Measurements from ENCODE around the gene PCSK6. TPM values are rescaled to one million over a fixed set of nuclear protein-coding genes. Genes with fewer than 3 reads are reported as not detected.

Gene PCSK6
- polyA plus RNA-seq, 3 donors, result 0.05 to 0.10 TPM; not detected in 1

GRCh38 chr15:101272584-101272983, 216.9 kb downstream of the PCSK6 start:
- no peak overlapping the region for H3K27ac Mint-ChIP-seq
- 100% methylated on average over 6 of the region's 9 CpGs for WGBS (ENCODE audit: insufficient coverage)

GRCh38 chr15:101269479-101270223, 219.9 kb downstream of the PCSK6 start:
- no peaks in the 10 kb centered on the region for H3K4me1 Mint-ChIP-seq
- H3K9me3 Mint-ChIP-seq, result no peaks in the 10 kb centered on the region

More at GRCh38 chr15:101272584-101272983, 216.9 kb downstream of the PCSK6 start:
- Mint-ChIP-seq H3K4me3 (no peak overlapping the region), H3K9me3 (peaks cover 0 to 2% (median 0%) of the 10 kb centered on the region in 7 donors), H3K4me1 (peaks cover 13% of the 10 kb centered on the region), H3K36me3 (peaks cover 68 to 69% of the 10 kb centered on the region in 2 donors), H3K27me3 (ENCODE audit: low read depth in 3 of 3) (peaks cover 0 to 4% (median 0%) of the 10 kb centered on the region in 3 donors)
- Histone ChIP-seq H3K4me2 (replicated peaks; ENCODE audit: extremely low read depth, low read length, poor library complexity, severe bottlenecking) (no peak overlapping the region), H4K20me1 (ENCODE audit: insufficient read depth, low read length) (peaks cover 9% of the 10 kb centered on the region), H3K36me3 (replicated peaks in 1 of 2; ENCODE audit: control insufficient read depth in 1 of 2, insufficient read depth in 2 of 2, low read length in 2 of 2) (peaks cover 53 to 76% of the 10 kb centered on the region in 2 donors), H3K27ac (ENCODE audit: low read depth in 1 of 2, low read length in 2 of 2) (no peak overlapping the region), H3K4me1 (ENCODE audit: control insufficient read depth in 1 of 2, insufficient read depth in 2 of 2, low read length in 2 of 2) (peaks cover 12 to 15% of the 10 kb centered on the region in 2 donors), H3K79me2 (ENCODE audit: insufficient read depth, low read length) (peaks cover 22% of the 10 kb centered on the region), H2AFZ (ENCODE audit: insufficient read depth, low read depth, low read length, poor library complexity, severe bottlenecking) (no peak overlapping the region), H3K4me3 (replicated peaks in 1 of 3; ENCODE audit: low read depth in 2 of 3, low read length in 3 of 3) (no peak overlapping the region), H3K9ac (ENCODE audit: insufficient read depth, low read length, poor library complexity, severe bottlenecking) (no peak overlapping the region), H3K27me3 (ENCODE audit: control insufficient read depth in 2 of 2, insufficient read depth in 2 of 2, low read length in 2 of 2) (no peaks in the 10 kb centered on the region), H3K9me3 (replicated peaks in 1 of 2; ENCODE audit: control insufficient read depth in 1 of 2, insufficient read depth in 1 of 2, low read length in 2 of 2) (no peaks in the 10 kb centered on the region)
- no peak for DNase-seq
- no peak for TF ChIP-seq CTCF (IDR thresholded peaks at IDR 0.05)
- intact Hi-C loops (cut with micrococcal nuclease), result loop anchor here (10.0 kb wide), 2 partner anchors 668 to 1538 kb away; partner anchors contain the start of genes ASB7 (in 1 of the 2), LINS1 (in 1 of the 2) and LYSMD4 (in 1 of the 2)

More at GRCh38 chr15:101269479-101270223, 219.9 kb downstream of the PCSK6 start:
- WGBS (ENCODE audit: insufficient coverage), result 95% methylated on average over 11 of the region's 16 CpGs
- H3K9me3 ChIP-seq (replicated peaks in 1 of 2; ENCODE audit: control insufficient read depth in 1 of 2, insufficient read depth in 1 of 2, low read length in 2 of 2), result no peaks in the 10 kb centered on the region
- no peak overlapping the region for H3K4me2 ChIP-seq (replicated peaks; ENCODE audit: extremely low read depth, low read length, poor library complexity, severe bottlenecking)
- peaks cover 44 to 63% of the 10 kb centered on the region in 2 donors for H3K36me3 ChIP-seq (replicated peaks in 1 of 2; ENCODE audit: control insufficient read depth in 1 of 2, insufficient read depth in 2 of 2, low read length in 2 of 2)
- intact Hi-C loops (cut with micrococcal nuclease), result loop anchor here (10.0 kb wide), 2 partner anchors 665 to 1535 kb away; partner anchors contain the start of genes ASB7 (in 1 of the 2), LINS1 (in 1 of the 2) and LYSMD4 (in 1 of the 2)
- peaks cover 4% of the 10 kb centered on the region for H4K20me1 ChIP-seq (ENCODE audit: insufficient read depth, low read length)
- no peak overlapping the region for H3K27ac ChIP-seq (ENCODE audit: low read depth in 1 of 2, low read length in 2 of 2)
- H3K9ac ChIP-seq (ENCODE audit: insufficient read depth, low read length, poor library complexity, severe bottlenecking), result no peak overlapping the region
- Mint-ChIP-seq H3K27me3 (ENCODE audit: low read depth in 3 of 3) (peaks cover 5 to 7% (median 7%) of the 10 kb centered on the region in 3 donors), H3K27ac (peak overlapping the region in 2 of 7 donors; percentile 55 to 63), H3K36me3 (peaks cover 57 to 59% of the 10 kb centered on the region in 2 donors), H3K4me3 (no peak overlapping the region)
- peak in 1 of 3 donors; percentile 33 for DNase-seq
- no peaks in the 10 kb centered on the region for H3K27me3 ChIP-seq (ENCODE audit: control insufficient read depth in 2 of 2, insufficient read depth in 2 of 2, low read length in 2 of 2)
- H3K4me1 ChIP-seq (ENCODE audit: control insufficient read depth in 1 of 2, insufficient read depth in 2 of 2, low read length in 2 of 2), result no peaks in the 10 kb centered on the region
- no peak overlapping the region for H3K4me3 ChIP-seq (replicated peaks in 1 of 3; ENCODE audit: low read depth in 2 of 3, low read length in 3 of 3)
- no peak overlapping the region for H2AFZ ChIP-seq (ENCODE audit: insufficient read depth, low read depth, low read length, poor library complexity, severe bottlenecking)
- H3K79me2 ChIP-seq (ENCODE audit: insufficient read depth, low read length), result no peaks in the 10 kb centered on the region
- no peak for TF ChIP-seq CTCF (IDR thresholded peaks at IDR 0.05)

Measured in CD14-positive monocyte (primary cell).